SK-N-SH (cell line): Measurements from ENCODE around the gene ABHD3. TPM values are rescaled to one million over a fixed set of nuclear protein-coding genes. Genes with fewer than 3 reads are reported as not detected.

Experiments used
- CTCF ChIA-PET: fragments of 300-600, 350-600 bp; formaldehyde crosslinking; extraction: SDS; loops from one replicate; lab custom pipeline; 2021; lab: Yijun Ruan, JAX
- POLR2A ChIA-PET: fragments of 350-600 bp; sonication (Branson Sonifier 250); formaldehyde crosslinking; extraction: SDS; loops from one replicate; lab custom pipeline; 2020; ENCODE audit warnings: antibody characterized with exemption, inconsistent platforms; lab: Yijun Ruan, JAX
- DNase-seq: peaks from one replicate; pipeline ENCODE4 v3.0.0; 2012
- H2AFZ ChIP-seq: fragments of 200-600 bp; sonication (generic); 2 replicates; pipeline ENCODE4 v1.8.1; 2016; ENCODE audit warnings: antibody characterized with exemption, mild to moderate bottlenecking, low read depth
- H3F3A ChIP-seq: fragments of 200-600 bp; sonication (generic); replicated peaks from 2 replicates; pipeline ENCODE3; 2016; ENCODE audit warnings: antibody characterized with exemption, mild to moderate bottlenecking; ENCODE audit not compliant: insufficient read depth
- H3K27ac ChIP-seq, 2 experiments: fragments of 200-500 bp in 1 of 2; fragments of 200-600 bp in 1 of 2; sonication (Bioruptor generic) in 1 of 2; sonication (generic), shearing (Covaris generic) in 1 of 2; 2 replicates each; pipeline versions ENCODE4 v1.5.1 to v1.6.1; 2014 to 2016; ENCODE audit warnings: low read depth in 2 of 2, inconsistent platforms in 1 of 2, low read length in 1 of 2, mild to moderate bottlenecking in 1 of 2, mixed read lengths in 1 of 2
- H3K27me3 ChIP-seq: fragments of 200-600 bp; sonication (generic), shearing (Covaris generic); 2 replicates; pipeline ENCODE4 v1.6.1; 2016; ENCODE audit warnings: mixed run types; ENCODE audit not compliant: insufficient read depth
- H3K36me3 ChIP-seq, 2 experiments: fragments of 200-500 bp in 1 of 2; fragments of 200-600 bp in 1 of 2; sonication (Bioruptor generic) in 1 of 2; sonication (generic) in 1 of 2; replicated peaks in 1 of 2; 2 replicates each; pipeline versions ENCODE3 to v1.5.1; 2014 to 2016; ENCODE audit warnings: low read length in 1 of 2, mild to moderate bottlenecking in 1 of 2; ENCODE audit not compliant: insufficient read depth in 2 of 2, control insufficient read depth in 1 of 2
- H3K4me1 ChIP-seq, 2 experiments: fragments of 200-500 bp in 1 of 2; fragments of 200-600 bp in 1 of 2; sonication (Bioruptor generic) in 1 of 2; sonication (generic), shearing (Covaris generic) in 1 of 2; 2 replicates each; pipeline versions ENCODE4 v1.5.1 to v1.6.1; 2014 to 2016; ENCODE audit warnings: low read depth in 1 of 2, low read length in 1 of 2, mixed run types in 1 of 2; ENCODE audit not compliant: insufficient read depth in 2 of 2, control insufficient read depth in 1 of 2
- H3K4me2 ChIP-seq: fragments of 200-600 bp; sonication (generic), shearing (Covaris generic); 2 replicates; pipeline ENCODE4 v1.6.1; 2017; ENCODE audit warnings: mixed run types
- H3K4me3 ChIP-seq, 2 experiments: fragments of 200-500 bp in 1 of 2; fragments of 200-600 bp in 1 of 2; sonication (Bioruptor generic) in 1 of 2; sonication (generic), shearing (Covaris generic) in 1 of 2; 2 replicates each; pipeline versions ENCODE4 v1.5.1 to v1.8.1; 2014 to 2016; ENCODE audit warnings: low read depth in 2 of 2, inconsistent platforms in 1 of 2, low read length in 1 of 2, mild to moderate bottlenecking in 1 of 2, mixed read lengths in 1 of 2, moderate library complexity in 1 of 2
- H3K79me2 ChIP-seq: fragments of 200-600 bp; sonication (generic); 2 replicates; pipeline ENCODE4 v1.8.1; 2017; ENCODE audit warnings: mild to moderate bottlenecking; ENCODE audit not compliant: insufficient read depth
- H3K9ac ChIP-seq: fragments of 200-600 bp; sonication (generic); 2 replicates; pipeline ENCODE4 v1.6.1; 2017; ENCODE audit warnings: mixed run types
- H3K9me2 ChIP-seq: fragments of 200-600 bp; sonication (generic); 2 replicates; pipeline ENCODE4 v1.6.1; 2017; ENCODE audit warnings: mixed run types
- H3K9me3 ChIP-seq: fragments of 200-600 bp; sonication (generic); 2 replicates; pipeline ENCODE4 v1.6.1; 2017; ENCODE audit warnings: mixed run types, mild to moderate bottlenecking, moderate library complexity
- H4K20me1 ChIP-seq: fragments of 200-600 bp; sonication (generic); 2 replicates; pipeline ENCODE4 v1.6.1; 2017; ENCODE audit warnings: mild to moderate bottlenecking, mixed run types; ENCODE audit not compliant: insufficient read depth
- EP300 ChIP-seq, 2 experiments: IDR thresholded peaks; 2 replicates each; pipeline versions ENCODE4 v1.4.0 to v1.6.1; 2012; ENCODE audit warnings: borderline replicate concordance in 1 of 2, low read depth in 1 of 2, low read length in 1 of 2
- EZH2phosphoT487 ChIP-seq: fragments of 200-600 bp; sonication (generic); IDR thresholded peaks from 2 replicates; pipeline ENCODE4 v1.6.1; 2017; ENCODE audit warnings: low read depth, mixed run types, mild to moderate bottlenecking, antibody characterized with exemption, moderate library complexity, borderline replicate concordance
- GATA2 ChIP-seq: sonication (generic); formaldehyde crosslinking; IDR thresholded peaks from 2 replicates; pipeline ENCODE4 v1.5.0; 2020; ENCODE audit warnings: mild to moderate bottlenecking, missing genetic modification reagents
- MEF2A ChIP-seq: IDR thresholded peaks from 2 replicates; pipeline ENCODE4 v1.4.0; 2012; ENCODE audit warnings: low read depth, borderline replicate concordance
- NRF1 ChIP-seq: IDR thresholded peaks from 2 replicates; pipeline ENCODE4 v1.6.1; 2012; ENCODE audit warnings: low read depth, mild to moderate bottlenecking, low read length
- PBX3 ChIP-seq: IDR thresholded peaks from 2 replicates; pipeline ENCODE4; 2012
- RAD21 ChIP-seq: IDR thresholded peaks from 2 replicates; pipeline ENCODE4 v1.6.1; 2012; ENCODE audit warnings: mild to moderate bottlenecking, low read length
- RCOR1 ChIP-seq: fragments of 150-350 bp; IDR thresholded peaks from 2 replicates; pipeline ENCODE4 v1.6.1; 2017; ENCODE audit warnings: antibody characterized with exemption, low read length
- RXRA ChIP-seq: IDR thresholded peaks from 2 replicates; pipeline ENCODE4 v1.4.0; 2012; ENCODE audit warnings: low read depth, mild to moderate bottlenecking, borderline replicate concordance
- SIN3A ChIP-seq: IDR thresholded peaks from 2 replicates; pipeline ENCODE4 v1.6.1; 2012; ENCODE audit warnings: low read depth, mild to moderate bottlenecking, low read length, moderate library complexity, borderline replicate concordance
- SMC3 ChIP-seq: IDR thresholded peaks from 2 replicates; pipeline ENCODE4 v1.6.1; 2012; ENCODE audit warnings: low read depth, low read length, improper control_type of control experiment
- TCF12 ChIP-seq: IDR thresholded peaks from 2 replicates; pipeline ENCODE4 v1.4.0; 2012
- YY1 ChIP-seq: IDR thresholded peaks from 2 replicates; pipeline ENCODE4 v1.4.0; 2012; ENCODE audit warnings: low read depth, mild to moderate bottlenecking
- WGBS: methylation state at CpG from one replicate; pipeline ENCODE4 v1.1.6; 2017; ENCODE audit warnings: low lambda C conversion rate; 5-methylcytosine and 5-hydroxymethylcytosine counted together
- polyA plus RNA-seq, 3 experiments: library from polyadenylated mRNA; depleted of rRNA; stranded (reverse); fragments of >200 nt; gene quantifications; 2 replicates each; pipeline ENCODE4 v1.2.3, GENCODE V29; 2012
- TF ChIP-seq, protein P1 (sequence below): IDR thresholded peaks from 2 replicates; pipeline ENCODE4 v1.4.0; 2012; ENCODE audit warnings: low read depth, borderline replicate concordance
- TF ChIP-seq, protein P2 (sequence below): IDR thresholded peaks from 2 replicates; pipeline ENCODE4 v1.4.0; 2012; ENCODE audit warnings: low read depth

Gene ABHD3
- polyA plus RNA-seq, 1 of the 3 experiments (the other 2 are of a cell fraction) = 4.3 TPM

GRCh38 chr18:21706386-21706865 is 1.9 kb upstream of the ABHD3 start:
- Histone ChIP-seq H3K9me2 (no peaks in the 10 kb centered on the region), H3F3A (peaks cover 13% of the 10 kb centered on the region), H3K4me2 (no peak overlapping the region), H3K9me3 (no peaks in the 10 kb centered on the region), H3K27me3 (no peaks in the 10 kb centered on the region), H2AFZ (no peak overlapping the region), H3K27ac (no peak overlapping the region), H3K4me1 (peaks cover 0 to 4% of the 10 kb centered on the region in 2 experiments; a peak in 2 of 4 replicates), H3K79me2 (no peaks in the 10 kb centered on the region), H3K4me3 (no peak overlapping the region), H3K9ac (no peak overlapping the region), H4K20me1 (no peaks in the 10 kb centered on the region), H3K36me3 (no peaks in the 10 kb centered on the region)
- CTCF ChIA-PET = no interaction called here
- TF ChIP-seq, protein P1, sequence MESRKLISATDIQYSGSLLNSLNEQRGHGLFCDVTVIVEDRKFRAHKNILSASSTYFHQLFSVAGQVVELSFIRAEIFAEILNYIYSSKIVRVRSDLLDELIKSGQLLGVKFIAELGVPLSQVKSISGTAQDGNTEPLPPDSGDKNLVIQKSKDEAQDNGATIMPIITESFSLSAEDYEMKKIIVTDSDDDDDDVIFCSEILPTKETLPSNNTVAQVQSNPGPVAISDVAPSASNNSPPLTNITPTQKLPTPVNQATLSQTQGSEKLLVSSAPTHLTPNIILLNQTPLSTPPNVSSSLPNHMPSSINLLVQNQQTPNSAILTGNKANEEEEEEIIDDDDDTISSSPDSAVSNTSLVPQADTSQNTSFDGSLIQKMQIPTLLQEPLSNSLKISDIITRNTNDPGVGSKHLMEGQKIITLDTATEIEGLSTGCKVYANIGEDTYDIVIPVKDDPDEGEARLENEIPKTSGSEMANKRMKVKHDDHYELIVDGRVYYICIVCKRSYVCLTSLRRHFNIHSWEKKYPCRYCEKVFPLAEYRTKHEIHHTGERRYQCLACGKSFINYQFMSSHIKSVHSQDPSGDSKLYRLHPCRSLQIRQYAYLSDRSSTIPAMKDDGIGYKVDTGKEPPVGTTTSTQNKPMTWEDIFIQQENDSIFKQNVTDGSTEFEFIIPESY = no peak
- no peak for TF ChIP-seq SMC3
- no peak for TF ChIP-seq EZH2phosphoT487
- TF ChIP-seq RCOR1 = no peak
- no peak for TF ChIP-seq RAD21
- TF ChIP-seq RXRA = no peak
- TF ChIP-seq GATA2 = no peak
- POLR2A ChIA-PET = no interaction called here
- 100% methylated on average over 2 of the region's 28 CpGs for WGBS
- DNase-seq = no peak

GRCh38 chr18:21703241-21703820 is 1.2 kb downstream of the ABHD3 start:
- Histone ChIP-seq H3K4me1 (peaks cover 0 to 4% of the 10 kb centered on the region in 2 experiments; a peak in 2 of 4 replicates), H3K27ac (peak overlapping the region in 1 of 2 experiments; percentile 56; a peak in 2 of 4 replicates), H3F3A (peaks cover 13% of the 10 kb centered on the region), H3K4me2 (peak overlapping the region; percentile 75), H3K9me2 (no peaks in the 10 kb centered on the region), H3K79me2 (no peaks in the 10 kb centered on the region), H4K20me1 (no peaks in the 10 kb centered on the region), H3K27me3 (no peaks in the 10 kb centered on the region), H3K9ac (peak overlapping the region; percentile 64), H3K9me3 (no peaks in the 10 kb centered on the region), H3K36me3 (no peaks in the 10 kb centered on the region), H3K4me3 (peak overlapping the region; percentile 71 to 87), H2AFZ (peak overlapping the region; percentile 95)
- WGBS = 11% methylated on average over 17 of the region's 17 CpGs
- ChIA-PET POLR2A (interaction anchor here (1.1 kb wide), 1 partner anchor 103 kb away, joined by 5 read pairs; the partner anchor contains the start of gene ESCO1), CTCF (interaction anchor here (1.1 to 1.2 kb wide), 2 partner anchors 17 to 21 kb away, joined by 3 read pairs; no protein-coding TSS in a partner anchor)
- DNase-seq = peak; percentile 34
- TF ChIP-seq RXRA = no peak
- TF ChIP-seq RCOR1 = no peak
- no peak for TF ChIP-seq NRF1
- no peak for TF ChIP-seq YY1
- no peak for TF ChIP-seq EP300 (IDR thresholded peaks at IDR 0.05; ENCODE audit: borderline replicate concordance in 1 of 2, low read depth in 1 of 2, low read length in 1 of 2)
- TF ChIP-seq TCF12 = no peak
- TF ChIP-seq, protein P2, sequence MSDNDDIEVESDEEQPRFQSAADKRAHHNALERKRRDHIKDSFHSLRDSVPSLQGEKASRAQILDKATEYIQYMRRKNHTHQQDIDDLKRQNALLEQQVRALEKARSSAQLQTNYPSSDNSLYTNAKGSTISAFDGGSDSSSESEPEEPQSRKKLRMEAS = no peak
- TF ChIP-seq SIN3A = no peak
- TF ChIP-seq, protein P1 = no peak
- no peak for TF ChIP-seq PBX3
- no peak for TF ChIP-seq MEF2A
